Activated CD4-positive, alpha-beta T cell treated with anti-CD3 and anti-CD28 coated beads for 1 hour (primary cell): ENCODE results near the gene MINDY3.
"Not testable (repeated sequence)": the region's sequence is repeated elsewhere in the genome, so short reads cannot be mapped to it uniquely, and the experiment has no call there.

Experiments
- DNase-seq: peaks from one replicate; pipeline ENCODE4 v3.0.0-alpha.2; 2020

MINDY3 gene

GRCh38 chr10:15856328-15857015, 3.8 kb downstream of the MINDY3 start:
- no peak for DNase-seq

- no peak for DNase-seq
These were observed 6.5 kb downstream of the MINDY3 start for GRCh38 chr10:15853800-15854199.

- no peak for DNase-seq
These were observed 8.2 kb downstream of the MINDY3 start for GRCh38 chr10:15852111-15852557.

GRCh38 chr10:15850337-15850978, 9.8 kb downstream of the MINDY3 start:
- DNase-seq, result not testable (repeated sequence)

GRCh38 chr10:15849316-15849715, 11.0 kb downstream of the MINDY3 start:
- DNase-seq, result no peak

GRCh38 chr10:15847481-15847880, 12.8 kb downstream of the MINDY3 start:
- no peak for DNase-seq

- DNase-seq, result no peak
These were observed 15.8 kb downstream of the MINDY3 start for GRCh38 chr10:15844517-15844916.

- no peak for DNase-seq
These were observed 16.6 kb downstream of the MINDY3 start for GRCh38 chr10:15843695-15844094.

GRCh38 chr10:15842556-15843169, 17.6 kb downstream of the MINDY3 start:
- no peak for DNase-seq

- no peak for DNase-seq
These were observed 18.6 kb downstream of the MINDY3 start for GRCh38 chr10:15841696-15842095.

- no peak for DNase-seq
These were observed 23.5 kb downstream of the MINDY3 start for GRCh38 chr10:15836807-15837206.

GRCh38 chr10:15829495-15829894, 30.8 kb downstream of the MINDY3 start:
- no peak for DNase-seq

GRCh38 chr10:15824498-15824897, 35.8 kb downstream of the MINDY3 start:
- DNase-seq, result no peak

- DNase-seq, result no peak
These were observed 38.2 kb downstream of the MINDY3 start for GRCh38 chr10:15822131-15822530.

- no peak for DNase-seq
These were observed 39.1 kb downstream of the MINDY3 start for GRCh38 chr10:15821046-15821683.

- DNase-seq, result no peak
These were observed 42.8 kb downstream of the MINDY3 start for GRCh38 chr10:15817409-15818046.

- no peak for DNase-seq
These were observed 44.9 kb downstream of the MINDY3 start for GRCh38 chr10:15815242-15815885.

GRCh38 chr10:15814565-15814964, 45.7 kb downstream of the MINDY3 start:
- DNase-seq, result no peak

GRCh38 chr10:15813415-15813814, 46.9 kb downstream of the MINDY3 start:
- no peak for DNase-seq

- no peak for DNase-seq
These were observed 50.9 kb downstream of the MINDY3 start for GRCh38 chr10:15809450-15809849.

- no peak for DNase-seq
These were observed 52.0 kb downstream of the MINDY3 start for GRCh38 chr10:15808204-15808797.

- no peak for DNase-seq
These were observed 54.8 kb downstream of the MINDY3 start for GRCh38 chr10:15805395-15806058.
